GM12872 (cell line): ENCODE data around the gene SLC16A12.

Source experiments
- TF ChIP-seq, protein P1 (sequence below): IDR thresholded peaks from 3 replicates; pipeline ENCODE4 v1.5.1; 2011; ENCODE audit warnings: low read depth, mild to moderate bottlenecking, low read length, moderate library complexity; ENCODE audit not compliant: insufficient read depth

Gene SLC16A12

DNA sequence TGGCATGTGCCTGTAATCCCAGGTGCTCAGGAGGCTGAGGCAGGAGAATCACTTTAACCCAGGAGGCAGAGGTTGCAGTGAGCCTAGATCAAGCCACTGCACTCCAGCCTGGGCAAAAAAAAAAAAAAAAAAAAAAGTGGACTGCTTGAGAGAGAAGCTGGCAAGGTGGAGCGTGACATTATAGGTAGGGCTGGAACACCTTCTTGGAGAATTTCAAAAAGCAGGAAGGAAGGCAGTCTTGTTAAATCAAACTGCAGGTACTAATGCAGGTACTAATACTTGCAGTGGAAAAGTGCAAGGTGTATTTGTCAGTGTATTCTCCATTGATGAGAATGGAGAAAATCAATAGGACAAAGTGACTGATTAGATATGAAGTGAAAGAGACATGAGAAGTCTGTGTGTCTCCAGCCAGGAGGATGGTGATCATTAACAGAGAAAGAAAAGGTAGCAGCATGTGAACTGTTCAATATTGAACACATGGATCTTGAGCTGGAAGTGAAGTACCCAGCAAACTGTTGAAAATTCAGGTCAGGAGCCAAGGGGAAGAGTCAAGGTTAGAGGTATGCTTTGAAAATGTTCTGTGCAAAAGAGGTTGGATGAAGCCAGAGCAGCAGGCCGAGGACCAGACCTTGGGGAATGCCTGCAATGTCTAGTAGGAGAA is 12.6 kb upstream of the SLC16A12 start:
- TF ChIP-seq, protein P1, sequence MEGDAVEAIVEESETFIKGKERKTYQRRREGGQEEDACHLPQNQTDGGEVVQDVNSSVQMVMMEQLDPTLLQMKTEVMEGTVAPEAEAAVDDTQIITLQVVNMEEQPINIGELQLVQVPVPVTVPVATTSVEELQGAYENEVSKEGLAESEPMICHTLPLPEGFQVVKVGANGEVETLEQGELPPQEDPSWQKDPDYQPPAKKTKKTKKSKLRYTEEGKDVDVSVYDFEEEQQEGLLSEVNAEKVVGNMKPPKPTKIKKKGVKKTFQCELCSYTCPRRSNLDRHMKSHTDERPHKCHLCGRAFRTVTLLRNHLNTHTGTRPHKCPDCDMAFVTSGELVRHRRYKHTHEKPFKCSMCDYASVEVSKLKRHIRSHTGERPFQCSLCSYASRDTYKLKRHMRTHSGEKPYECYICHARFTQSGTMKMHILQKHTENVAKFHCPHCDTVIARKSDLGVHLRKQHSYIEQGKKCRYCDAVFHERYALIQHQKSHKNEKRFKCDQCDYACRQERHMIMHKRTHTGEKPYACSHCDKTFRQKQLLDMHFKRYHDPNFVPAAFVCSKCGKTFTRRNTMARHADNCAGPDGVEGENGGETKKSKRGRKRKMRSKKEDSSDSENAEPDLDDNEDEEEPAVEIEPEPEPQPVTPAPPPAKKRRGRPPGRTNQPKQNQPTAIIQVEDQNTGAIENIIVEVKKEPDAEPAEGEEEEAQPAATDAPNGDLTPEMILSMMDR = no peak

DNA sequence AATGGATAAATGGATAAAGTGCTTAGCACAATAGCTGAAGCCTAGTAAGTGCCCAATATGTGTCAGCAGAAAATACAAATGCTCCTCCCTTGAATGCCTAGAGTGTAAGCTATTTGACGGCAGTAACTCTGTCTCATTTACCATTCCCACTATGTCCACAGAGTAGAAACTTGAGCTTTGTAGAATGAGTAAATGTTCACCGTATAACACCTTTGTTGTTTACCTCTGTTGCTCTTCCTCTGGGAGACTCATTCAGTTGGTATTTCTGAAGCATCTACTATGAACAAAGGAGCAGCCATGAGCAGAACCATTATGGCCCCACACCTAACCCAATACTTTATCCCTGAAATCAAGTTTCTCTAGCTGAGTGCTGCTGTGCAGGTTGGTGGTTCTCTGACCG is 8.4 kb upstream of the SLC16A12 start:
- TF ChIP-seq, protein P1 = no peak

- TF ChIP-seq, protein P1 = no peak
These were observed 5.1 kb upstream of the SLC16A12 start for GRCh38 chr10:89540420-89540949.

DNA sequence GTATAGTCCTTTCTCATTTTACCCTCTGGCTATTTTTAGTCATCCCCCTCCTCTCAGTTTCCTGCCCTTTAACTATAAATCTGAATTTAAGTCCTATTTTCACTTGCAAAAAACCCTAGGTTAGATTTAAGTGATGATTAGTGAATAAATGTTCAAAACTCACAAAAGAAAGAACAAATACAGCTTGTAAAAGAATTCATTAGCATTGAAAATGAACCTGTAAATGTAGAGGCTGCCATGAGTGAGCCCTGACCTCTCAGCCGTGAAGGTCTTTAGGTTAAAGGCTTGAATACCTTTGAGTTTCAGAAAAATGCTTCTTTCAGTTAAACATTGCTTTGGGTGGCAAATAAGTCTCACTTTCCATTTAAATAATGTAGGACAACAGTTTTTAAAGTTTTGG is 2.0 kb upstream of the SLC16A12 start:
- TF ChIP-seq, protein P1 = no peak

- TF ChIP-seq, protein P1 = no peak
These were observed 590 bp upstream of the SLC16A12 start for GRCh38 chr10:89536013-89536354.

- TF ChIP-seq, protein P1 = no peak
These were observed 598 bp downstream of the SLC16A12 start for GRCh38 chr10:89534826-89535166.

DNA sequence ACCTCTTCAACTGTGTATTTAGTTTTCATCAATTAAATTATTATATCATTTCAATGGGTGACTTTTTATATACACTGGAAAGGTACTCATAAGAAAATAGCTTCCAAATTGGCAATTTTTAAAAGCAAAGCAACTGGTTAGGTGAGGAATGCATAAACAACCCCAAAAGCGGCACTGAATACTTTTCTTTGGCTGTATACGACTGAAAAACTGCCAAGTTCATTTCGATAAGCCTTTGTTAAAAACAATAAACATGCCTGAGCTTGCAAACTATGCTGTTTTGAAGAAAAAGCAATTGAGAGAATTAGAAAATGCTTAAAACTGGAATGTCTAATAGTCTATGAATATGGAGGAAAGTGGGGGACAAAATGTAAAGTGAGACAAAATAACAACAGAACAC is 2.9 kb downstream of the SLC16A12 start:
- TF ChIP-seq, protein P1 = no peak
